CD4-positive, alpha-beta T cell treated with Interleukin-6 for 4 hours (primary cell): Measurements from ENCODE around the gene SH2B2.
"Not testable (repeated sequence)": the region's sequence is repeated elsewhere in the genome, so short reads cannot be mapped to it uniquely, and the experiment has no call there.

ENCODE experiments used
- DNase-seq: peaks from one replicate; pipeline ENCODE4 v3.0.0-alpha.2; 2020; ENCODE audit warnings: mixed read lengths

The SH2B2 gene

DNA sequence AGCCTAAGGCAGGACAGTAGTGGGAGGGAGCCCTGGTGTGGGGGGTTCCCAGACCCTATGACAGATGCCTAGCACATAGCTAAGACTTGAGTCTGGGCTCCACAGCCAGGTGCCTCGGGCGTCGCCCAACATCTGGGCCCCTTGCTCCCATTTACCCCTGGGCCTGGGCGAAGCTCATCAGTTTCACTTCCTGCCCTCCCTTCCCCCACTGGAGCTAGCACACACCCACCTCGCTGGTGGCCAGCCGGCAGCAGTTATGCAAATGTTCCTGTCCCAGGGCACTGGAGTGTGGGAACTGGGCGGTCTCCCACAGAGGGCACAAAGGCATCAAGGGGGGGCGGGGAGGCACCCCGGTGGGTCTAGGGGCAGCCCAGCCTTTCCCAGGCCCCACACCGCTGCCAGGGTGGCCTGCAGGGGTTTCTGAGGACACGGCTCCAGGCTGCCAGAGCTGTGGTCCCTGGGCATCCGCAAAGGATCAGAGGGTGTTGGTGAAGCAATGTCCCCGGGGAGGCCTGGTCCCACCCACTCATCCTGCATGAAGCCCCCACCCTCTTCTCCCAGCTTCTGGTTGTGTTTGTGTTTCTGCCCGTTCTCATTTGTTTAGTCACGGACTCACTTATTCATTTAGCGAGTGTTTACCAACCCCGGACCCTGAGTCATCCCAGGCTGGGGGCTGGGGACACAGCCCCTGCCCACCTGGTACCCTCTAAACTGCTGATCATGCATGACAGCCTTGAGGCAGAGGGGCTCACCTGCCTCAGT is 20.4 kb downstream of the SH2B2 start:
- no peak for DNase-seq

DNA sequence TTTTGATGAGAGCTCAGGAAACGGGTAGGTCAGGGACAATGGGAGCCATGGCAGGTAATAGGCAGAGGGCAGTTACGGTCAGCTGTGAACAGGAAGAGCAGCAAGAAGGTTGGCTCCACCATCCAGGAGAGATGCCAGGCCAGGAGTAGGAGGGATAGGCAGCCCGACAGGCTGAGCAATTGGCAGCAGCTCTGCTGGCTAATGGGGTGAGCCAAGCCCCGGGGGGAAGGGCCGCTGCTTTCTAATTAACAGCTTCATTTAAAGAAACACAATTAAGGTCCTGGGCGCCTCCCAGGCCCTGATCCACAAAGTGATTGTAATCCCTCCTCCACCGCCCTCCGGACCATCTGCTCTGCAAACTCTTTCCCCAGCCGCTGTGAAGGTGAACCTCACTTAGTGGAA is 23.7 kb downstream of the SH2B2 start:
- DNase-seq, result no peak

DNA sequence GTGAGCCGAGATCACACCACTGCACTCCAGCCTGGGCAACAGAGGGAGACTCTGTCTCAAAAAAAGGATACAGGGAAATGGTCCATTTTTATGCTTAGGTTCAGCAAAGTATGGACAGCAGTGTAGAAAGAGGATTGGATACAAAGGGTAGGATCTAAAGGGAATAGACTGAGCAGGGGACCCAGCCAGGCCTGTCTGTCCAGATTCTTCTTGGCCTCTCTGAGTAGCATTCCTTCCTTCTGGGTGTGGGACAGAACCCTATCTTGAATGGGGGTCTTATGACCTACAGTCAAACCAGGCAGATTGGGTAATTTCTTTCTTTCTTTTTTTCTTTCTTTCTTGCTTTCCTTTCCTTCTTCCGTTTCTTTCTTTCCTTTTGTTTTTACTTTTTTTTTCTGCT is 25.6 kb downstream of the SH2B2 start:
- no peak for DNase-seq

DNA sequence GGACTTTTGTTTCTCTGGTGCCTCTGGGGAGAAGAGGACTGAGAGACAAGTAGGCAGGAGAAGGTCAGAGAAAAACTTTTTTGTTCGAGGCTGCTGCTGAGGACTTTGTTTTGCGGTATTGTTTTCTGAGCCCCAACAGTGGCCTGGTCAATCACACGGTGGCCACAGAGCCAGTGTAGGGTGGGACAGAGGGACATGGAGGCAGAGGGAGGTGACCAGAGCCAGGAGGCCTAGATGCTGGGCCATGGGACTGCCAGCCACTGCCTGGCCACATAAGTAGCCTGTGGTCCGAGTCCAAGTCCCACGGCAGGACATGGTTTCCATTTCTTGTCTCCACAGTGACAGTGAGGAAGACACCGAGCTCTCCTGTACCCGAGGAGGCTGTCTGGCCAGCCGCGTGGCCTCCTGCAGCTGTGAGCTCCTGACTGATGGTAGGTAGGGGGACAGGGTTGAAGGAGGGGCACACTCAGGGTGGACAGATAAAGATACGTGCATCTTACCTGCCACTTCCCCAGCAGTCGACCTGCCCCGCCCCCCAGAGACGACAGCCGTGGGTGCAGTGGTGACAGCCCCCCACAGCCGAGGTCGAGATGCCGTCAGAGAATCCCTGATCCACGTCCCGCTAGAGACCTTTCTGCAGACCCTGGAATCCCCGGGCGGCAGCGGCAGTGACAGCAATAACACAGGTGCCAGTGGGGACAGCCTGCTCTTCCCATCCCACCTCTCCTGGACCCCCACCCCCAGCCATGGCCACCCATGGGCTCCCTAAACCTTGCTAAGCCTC is 27.5 kb downstream of the SH2B2 start:
- no peak for DNase-seq

DNA sequence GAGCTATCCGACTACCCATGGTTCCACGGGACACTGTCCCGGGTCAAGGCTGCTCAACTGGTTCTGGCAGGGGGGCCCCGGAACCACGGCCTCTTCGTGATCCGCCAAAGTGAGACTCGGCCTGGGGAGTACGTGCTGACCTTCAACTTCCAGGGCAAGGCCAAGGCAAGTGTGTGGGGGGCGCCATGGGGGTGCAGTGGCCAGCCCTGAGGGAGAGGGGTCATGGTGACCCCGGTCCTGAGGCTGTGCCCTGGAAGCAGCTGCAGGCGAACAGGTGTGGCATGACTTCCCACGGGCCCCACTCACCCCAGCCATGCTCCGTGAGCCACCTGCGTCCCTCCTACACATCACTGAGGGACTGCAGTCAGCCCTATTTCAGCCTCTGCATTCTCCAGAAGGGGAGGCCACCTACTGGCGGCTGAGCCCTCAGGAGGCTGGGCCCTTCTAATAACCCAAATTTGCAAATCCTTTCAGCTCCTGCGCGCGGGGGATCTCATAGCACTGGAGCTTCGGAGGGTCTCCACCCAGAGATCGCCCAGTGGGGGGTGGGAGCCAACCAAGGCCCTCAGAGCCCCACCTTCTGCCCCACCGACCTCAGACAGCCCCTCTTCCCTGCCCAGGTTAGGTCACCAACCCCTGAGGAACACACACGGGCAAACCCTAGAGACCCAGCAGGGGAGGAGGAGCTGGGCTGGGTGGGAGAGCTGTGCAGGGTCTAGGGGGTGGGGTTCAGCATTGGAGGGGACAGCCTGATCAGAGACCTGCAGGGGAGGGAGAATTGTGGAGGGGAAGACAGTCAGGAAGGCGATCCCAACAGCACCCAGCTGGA is 30.8 kb downstream of the SH2B2 start:
- no peak for DNase-seq

DNA sequence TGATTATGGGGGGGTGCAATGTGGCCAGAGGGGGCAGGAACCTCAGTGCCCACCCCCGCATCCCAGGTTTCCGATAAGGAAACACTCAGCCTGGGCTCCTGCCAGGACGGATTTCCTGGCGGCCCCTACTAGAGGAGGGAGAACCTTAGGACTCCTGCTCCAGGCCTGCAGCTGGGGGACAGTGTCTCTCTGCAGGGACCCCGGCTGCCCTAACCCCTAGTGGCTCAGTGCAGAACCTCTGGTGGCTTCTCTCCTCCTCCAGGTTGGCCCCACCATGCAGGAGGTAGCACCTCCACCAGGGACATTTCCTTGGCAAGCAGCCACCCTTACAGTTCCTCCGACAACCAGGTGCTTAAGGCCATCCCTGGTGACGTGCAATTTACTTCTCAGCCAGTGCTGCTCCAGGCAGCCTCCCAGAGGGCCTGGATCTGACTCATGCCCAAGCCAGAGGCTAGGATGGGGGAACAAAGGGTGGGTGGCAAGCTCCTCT is 31.9 kb downstream of the SH2B2 start:
- no peak for DNase-seq

DNA sequence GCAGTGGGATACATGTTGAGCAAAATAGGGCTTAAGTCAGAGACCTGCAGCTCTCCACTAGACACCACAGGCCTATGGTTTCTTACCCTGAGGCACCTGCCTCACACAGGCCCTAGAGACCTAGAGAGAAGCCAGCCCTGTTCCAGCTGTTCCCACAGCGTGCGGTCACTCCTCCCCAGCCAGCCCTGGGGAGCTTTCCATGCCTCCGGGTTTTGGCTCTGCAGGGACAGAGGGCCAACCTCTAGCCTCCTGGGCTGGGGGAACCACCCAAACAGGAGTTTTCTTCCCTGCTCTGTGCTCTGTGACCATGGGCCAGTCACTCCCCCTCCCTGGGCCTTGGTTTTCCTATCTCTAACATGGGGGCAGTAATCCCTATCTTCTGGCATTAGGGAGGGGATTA is 33.0 kb downstream of the SH2B2 start:
- DNase-seq, result no peak

DNA sequence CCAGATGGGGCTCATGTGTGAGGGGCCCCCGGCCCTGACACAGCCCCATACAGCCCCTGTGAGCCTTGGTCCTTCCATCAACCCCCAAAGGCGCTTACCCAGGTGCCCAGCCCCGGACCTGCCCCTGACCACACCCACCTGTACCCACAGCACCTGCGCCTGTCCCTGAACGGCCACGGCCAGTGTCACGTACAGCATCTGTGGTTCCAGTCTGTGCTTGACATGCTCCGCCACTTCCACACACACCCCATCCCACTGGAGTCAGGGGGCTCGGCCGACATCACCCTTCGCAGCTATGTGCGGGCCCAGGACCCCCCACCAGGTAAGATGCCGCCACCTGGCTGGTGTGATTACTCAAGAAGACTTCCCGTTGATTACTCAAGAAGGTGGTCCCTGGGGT is 33.5 kb downstream of the SH2B2 start:
- no peak for DNase-seq

DNA sequence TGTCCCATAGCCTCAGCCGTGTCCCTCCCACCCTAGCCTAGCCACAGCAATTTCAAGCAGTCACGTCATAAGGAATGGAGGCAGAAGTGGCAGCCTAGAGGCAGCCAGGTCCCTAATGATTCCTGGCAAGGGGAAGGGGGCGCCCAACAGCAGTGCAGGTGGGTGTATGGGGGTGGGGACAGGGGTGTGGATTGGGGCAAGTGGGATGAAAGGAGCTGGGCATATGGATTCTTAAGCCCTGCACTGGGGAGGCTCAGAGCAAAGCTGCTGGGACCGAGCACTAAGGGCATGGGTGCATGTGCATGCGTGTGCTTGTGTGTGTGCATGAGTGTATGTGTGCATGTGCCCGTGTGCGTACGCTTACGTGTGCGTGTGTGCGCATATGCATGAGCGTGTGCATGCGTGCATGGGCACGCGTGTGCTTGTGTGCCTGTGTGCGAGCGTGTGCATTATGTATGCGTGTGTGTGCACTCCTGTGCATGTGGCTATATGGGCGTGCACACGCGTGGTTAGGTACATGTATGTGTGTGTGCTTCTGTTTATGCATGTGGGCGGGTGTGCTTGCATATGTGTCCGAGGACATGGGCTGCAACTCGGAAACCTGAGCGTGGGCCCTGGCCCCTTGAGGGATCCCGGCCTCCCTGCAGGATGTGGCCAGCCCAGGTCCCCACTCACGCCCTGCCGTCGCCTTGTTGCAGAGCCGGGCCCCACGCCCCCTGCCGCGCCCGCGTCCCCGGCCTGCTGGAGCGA is 34.1 kb downstream of the SH2B2 start:
- no peak for DNase-seq

DNA sequence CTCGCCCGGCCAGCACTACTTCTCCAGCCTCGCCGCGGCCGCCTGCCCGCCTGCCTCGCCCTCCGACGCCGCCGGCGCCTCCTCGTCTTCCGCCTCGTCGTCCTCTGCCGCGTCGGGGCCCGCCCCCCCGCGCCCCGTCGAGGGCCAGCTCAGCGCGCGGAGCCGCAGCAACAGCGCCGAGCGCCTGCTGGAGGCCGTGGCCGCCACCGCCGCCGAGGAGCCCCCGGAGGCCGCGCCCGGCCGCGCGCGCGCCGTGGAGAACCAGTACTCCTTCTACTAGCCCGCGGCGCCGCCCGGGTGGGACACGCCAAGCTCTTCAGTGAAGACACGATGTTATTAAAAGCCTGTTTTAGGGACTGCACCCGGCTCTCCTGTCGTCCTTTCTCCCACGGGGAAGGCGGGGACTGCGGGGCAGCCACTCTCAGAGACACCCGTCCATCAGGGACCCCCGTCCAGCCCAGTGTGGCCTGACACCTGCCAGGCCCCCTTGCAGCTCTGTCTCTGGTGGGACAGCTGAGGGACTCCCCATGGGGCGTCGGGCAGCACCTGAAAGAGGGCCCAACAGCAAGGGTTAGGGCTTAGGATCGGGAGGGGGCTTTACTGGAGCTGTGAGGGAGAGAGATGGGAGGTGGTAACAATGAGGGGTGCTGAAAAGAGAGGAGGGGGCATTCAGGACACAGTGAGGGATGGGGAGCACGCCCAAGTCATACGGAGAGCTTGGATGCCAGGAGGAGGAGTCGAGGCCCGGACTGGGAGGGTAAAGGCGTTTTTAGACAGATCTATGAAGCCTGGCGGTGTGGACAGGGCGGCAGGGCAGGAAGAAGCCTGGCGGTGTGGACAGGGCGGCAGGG is 34.9 kb downstream of the SH2B2 start:
- DNase-seq, result no peak

DNA sequence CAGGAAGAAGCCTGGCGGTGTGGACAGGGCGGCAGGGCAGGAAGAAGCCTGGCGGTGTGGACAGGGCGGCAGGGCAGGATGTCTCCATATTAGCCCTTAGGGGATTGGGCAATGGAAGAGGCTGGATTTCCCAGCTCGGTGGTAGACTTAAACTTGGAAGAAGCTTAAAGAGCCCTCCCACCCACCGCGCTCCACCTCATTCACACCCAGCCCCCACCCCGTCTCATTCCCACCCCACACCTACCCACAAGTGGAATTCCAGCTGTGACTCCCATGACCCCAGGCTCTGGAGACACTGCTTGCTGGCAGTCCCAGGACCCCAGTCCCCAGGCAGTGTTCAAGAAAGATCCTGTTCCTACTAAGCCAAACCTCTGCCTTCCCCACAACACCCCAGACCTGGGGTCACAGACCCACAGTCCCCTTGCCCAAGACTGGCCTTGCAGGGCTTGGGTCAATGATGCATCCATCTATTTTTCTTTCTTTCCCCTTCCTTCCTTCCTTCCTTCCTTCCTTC is 35.6 kb downstream of the SH2B2 start:
- DNase-seq, result no peak

DNA sequence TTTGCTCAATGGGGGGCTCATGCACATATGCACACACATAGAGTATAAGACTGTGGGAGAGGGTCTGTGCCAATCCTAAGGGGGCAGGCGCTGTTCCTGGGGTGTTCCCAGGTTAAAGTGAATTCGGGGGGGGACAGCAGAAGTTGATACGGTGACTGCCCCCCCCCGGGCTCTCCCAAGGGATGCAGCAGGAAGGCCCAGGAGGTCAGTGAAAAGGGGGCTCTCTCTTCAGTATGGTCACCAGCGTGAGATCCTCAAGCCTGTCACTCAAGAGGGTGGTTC is 37.2 kb downstream of the SH2B2 start:
- DNase-seq, result no peak

DNA sequence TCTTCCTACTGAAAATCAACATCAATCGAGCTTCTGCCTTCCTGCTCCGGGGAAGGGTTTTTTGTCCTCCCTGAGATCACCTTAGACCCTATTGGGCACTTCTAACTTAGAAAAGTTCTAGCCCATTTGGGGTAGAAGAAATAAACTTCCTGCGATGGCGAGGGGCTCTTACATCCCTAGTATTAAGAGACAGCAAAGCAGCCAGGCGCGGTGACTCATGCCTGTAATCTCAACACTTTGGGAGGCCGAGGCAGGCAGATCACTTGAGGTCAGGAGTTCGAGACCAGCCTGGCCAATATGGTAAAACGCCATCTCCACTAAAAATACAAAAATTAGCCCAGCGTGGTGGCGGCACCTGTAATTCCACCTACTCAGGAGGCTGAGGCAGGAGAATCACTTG is 38.4 kb downstream of the SH2B2 start:
- DNase-seq, result not testable (repeated sequence)

DNA sequence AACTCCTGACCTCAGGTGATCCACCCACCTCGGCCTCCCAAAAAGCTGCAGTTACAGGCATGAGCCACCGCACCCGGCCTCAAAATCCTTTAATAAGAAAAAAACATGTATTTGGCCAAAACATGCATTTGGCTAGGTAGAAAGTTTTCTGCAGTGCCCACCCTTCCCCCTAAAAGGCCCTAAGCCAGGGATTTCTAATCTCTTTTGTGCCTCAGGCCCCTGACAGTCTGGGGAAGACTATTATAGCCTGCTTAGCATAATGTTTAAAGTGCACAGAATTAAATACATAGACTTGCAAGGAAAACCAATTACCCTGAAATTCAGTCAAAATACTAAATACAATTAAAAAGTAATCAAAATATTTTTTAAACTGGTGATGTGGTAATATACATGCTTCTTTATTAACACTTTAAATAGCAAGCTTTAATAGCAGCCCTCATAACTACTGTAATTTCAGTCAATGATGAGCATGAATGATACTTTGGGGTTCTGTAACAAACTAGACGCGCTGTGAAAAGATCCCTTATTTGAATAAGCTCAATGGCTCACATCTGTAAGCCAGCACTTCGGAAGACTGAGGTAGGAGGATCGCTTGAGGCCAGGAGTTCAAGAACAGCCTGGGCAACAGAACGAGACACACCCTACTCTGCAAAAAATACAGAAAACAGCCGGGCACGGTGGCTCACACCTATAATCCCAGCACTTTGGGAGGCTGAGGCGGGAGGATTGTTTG is 39.7 kb downstream of the SH2B2 start:
- DNase-seq, result no peak

DNA sequence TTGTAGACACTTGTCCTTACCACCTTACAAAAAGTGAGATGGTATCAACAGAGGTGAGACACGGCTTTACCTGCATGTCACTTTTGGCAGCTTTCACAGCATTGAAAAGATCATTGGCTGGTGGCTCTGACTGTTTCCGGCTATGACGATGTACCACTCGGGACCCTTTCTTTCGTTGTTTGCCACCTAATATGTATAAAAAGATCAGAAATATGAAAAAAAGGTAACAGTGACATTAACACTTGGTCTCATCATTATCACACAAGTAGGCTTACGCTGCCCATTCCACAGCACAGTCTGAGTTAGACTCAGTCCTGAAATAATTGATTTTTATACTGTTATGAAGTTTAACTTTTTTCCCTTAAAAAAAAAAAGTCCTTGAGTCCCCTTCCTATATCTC is 40.5 kb downstream of the SH2B2 start:
- not testable (repeated sequence) for DNase-seq

DNA sequence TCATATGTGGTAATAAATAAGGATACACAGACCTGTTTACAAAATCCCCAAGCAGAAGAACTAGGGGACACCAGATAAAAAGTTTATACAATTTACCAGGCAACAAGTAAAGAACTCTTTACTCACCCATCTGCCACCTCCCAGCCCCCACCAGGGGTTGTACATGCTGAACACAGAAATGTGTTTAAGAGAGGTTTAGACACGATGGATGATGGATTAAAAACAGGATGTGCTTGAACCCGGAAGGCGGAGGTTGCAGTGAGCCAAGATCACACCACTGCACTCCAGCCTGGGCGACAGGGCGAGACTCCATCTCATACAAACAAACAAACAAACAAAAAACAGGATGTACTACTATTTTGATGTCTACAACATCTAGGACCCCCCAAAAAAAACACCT is 42.2 kb downstream of the SH2B2 start:
- not testable (repeated sequence) for DNase-seq

DNA sequence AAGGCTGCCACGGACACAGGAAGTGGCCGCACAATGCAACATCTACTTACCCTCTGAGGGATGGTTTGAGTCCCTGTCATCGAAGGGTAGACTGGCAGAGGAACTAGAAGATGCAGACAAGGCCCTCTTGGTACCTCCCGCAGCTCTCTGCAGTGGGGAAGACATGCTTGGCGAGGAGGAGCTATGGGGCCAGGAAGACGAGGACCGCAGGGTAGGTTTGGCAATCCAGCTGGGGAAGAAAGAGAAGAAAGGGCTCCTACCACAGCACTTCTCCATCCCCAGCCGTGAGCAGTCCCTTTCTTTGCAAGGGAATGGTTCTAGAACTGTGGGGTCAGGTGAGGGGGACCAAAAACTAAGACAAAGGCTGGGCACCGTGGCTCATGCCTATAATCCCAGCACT is 42.7 kb downstream of the SH2B2 start:
- DNase-seq, result not testable (repeated sequence)

DNA sequence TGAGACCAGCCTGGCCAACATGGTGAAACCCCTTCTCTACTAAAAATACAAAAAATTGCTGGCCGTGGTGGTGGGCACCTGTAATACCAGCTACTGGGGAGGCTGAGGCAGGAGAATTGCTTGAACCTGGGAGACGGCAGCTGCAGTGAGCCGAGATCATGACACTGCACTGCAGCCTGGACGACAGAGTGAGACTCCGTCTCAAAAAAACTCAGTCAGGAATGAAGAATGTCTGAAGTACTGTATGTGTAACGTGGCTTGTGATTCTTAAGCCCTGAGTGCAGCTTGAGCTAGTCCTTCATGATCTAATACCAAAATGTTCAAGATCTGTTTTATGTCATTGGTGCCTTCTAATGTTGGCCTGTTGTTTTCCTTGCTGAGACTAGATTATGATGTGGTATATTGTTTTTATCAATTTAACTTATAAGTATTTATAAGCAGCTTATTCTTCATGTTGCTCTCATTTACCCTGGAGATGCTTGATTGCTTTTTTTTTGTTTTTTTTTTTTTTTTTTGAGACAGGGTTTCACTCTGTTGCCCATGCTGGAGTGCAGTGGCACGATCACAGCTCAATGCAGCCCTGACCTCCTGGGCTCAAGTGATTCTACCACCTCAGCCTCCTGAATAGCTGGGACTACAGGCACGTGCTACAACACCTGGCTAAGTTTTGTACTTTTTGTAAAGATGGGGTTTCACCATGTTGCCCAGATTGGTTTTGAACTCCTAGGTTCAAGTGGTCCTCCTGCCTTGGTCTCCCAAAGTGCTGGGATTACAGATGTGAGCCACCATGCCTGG is 44.2 kb downstream of the SH2B2 start:
- DNase-seq, result not testable (repeated sequence)

DNA sequence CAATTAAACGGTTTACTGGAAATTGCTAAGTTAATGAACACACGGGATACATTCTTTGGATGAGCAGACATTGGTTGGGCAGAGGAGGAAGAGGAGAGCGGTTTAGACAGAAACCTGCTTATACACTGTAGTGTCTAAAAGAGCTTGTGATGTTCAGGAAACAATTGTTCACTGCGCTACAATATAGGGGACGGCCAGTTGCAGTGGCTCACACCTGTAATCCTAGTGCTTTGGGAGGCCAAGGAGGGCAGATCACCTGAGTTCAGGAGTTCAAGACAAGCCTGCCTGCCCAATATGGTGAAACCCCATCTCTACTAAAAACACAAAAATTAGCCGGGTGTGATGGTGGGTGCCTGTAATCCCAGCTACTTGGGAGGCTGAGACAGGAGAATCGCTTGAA is 48.9 kb downstream of the SH2B2 start:
- DNase-seq, result not testable (repeated sequence)

DNA sequence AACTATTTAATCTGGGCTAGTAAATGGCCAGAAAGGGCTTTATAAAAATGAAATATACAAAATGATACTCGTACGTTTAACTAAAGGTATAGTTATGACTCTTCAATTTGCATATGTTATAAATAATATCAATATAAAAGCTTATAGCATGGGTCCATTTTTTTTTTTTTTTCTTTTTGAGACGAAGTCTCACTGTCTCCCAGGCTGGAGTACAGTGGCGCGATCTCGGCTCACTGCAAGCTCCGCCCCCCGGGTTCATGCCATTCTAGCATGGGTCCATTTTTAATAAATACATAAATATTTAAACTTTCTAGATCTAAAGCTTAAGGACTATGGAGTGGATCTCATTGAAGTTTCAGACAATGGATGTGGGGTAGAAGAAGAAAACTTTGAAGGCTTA is 50.3 kb downstream of the SH2B2 start:
- DNase-seq, result not testable (repeated sequence)
